Caco-2 (cell line): ENCODE data around the gene SPATA31D1. TPM values are rescaled to one million over a fixed set of nuclear protein-coding genes. Genes with fewer than 3 reads are reported as not detected.

Experiments used
- BruUV-seq: library from RNA; stranded (reverse); fragments of 400-500 nt; replicated peaks from 2 replicates; lab custom pipeline; 2021; lab: Mats Ljungman, UMichigan
- CTCF ChIA-PET: fragments of 300-600 bp; sonication (Branson Sonifier 250); formaldehyde crosslinking; loops from one replicate; lab custom pipeline; 2022; ENCODE audit warnings: antibody characterized with exemption; lab: Charles Lee
- POLR2A ChIA-PET: fragments of 300-600 bp; sonication (Branson Sonifier 250); formaldehyde crosslinking; loops from one replicate; lab custom pipeline; 2022; ENCODE audit warnings: antibody characterized with exemption; lab: Charles Lee
- DNase-seq, 2 experiments: peaks; one replicate each; pipeline versions ENCODE4 v3.0.0 to v3.0.0-alpha.2; 2020 to 2022
- H3K27me3 ChIP-seq: replicated peaks from 2 replicates; pipeline ENCODE4 v1.6.0; 2011; ENCODE audit warnings: low read length; ENCODE audit not compliant: control insufficient read depth, insufficient read depth
- H3K36me3 ChIP-seq: 2 replicates; pipeline ENCODE4 v1.5.1; 2011; ENCODE audit warnings: low read length; ENCODE audit not compliant: control insufficient read depth, insufficient read depth
- H3K4me1 ChIP-seq: fragments of 250-450 bp; sonication (Bioruptor Pico); 2 replicates; pipeline ENCODE4 v1.5.1; 2020; ENCODE audit warnings: mild to moderate bottlenecking
- H3K4me3 ChIP-seq: 2 replicates; pipeline ENCODE4 v1.5.1; 2011; ENCODE audit warnings: low read depth, mild to moderate bottlenecking, control low read depth, low read length
- H3K9me3 ChIP-seq: fragments of 250-450 bp; sonication (Bioruptor Pico); 2 replicates; pipeline ENCODE4 v1.5.1; 2020; ENCODE audit warnings: mild to moderate bottlenecking, moderate library complexity
- H3K27ac Mint-ChIP-seq: one replicate; pipeline ENCODE4 v1.8.0; 2022; ENCODE audit warnings: mixed read lengths; ENCODE audit not compliant: unreplicated experiment
- H3K27me3 Mint-ChIP-seq: one replicate; pipeline ENCODE4 v1.8.0; 2022; ENCODE audit warnings: mixed read lengths; ENCODE audit not compliant: insufficient read depth, unreplicated experiment
- H3K36me3 Mint-ChIP-seq: one replicate; pipeline ENCODE4 v1.8.0; 2022; ENCODE audit warnings: mild to moderate bottlenecking, mixed read lengths; ENCODE audit not compliant: insufficient read depth, unreplicated experiment
- H3K4me1 Mint-ChIP-seq: one replicate; pipeline ENCODE4 v1.8.0; 2022; ENCODE audit warnings: low read depth, mixed read lengths; ENCODE audit not compliant: unreplicated experiment
- H3K4me3 Mint-ChIP-seq: one replicate; pipeline ENCODE4 v1.8.0; 2022; ENCODE audit warnings: mild to moderate bottlenecking, moderate library complexity, mixed read lengths; ENCODE audit not compliant: unreplicated experiment
- H3K9me3 Mint-ChIP-seq: one replicate; pipeline ENCODE4 v1.8.0; 2022; ENCODE audit warnings: mixed read lengths; ENCODE audit not compliant: unreplicated experiment
- CTCF ChIP-seq, 2 experiments: fragments of 200-600 bp in 1 of 2; IDR thresholded peaks; 1 replicate in 1 of 2; 2 replicates in 1 of 2; pipeline versions ENCODE4 v1.5.1 to v1.8.0; 2011 to 2022; ENCODE audit warnings: antibody characterized with exemption in 1 of 2, control low read depth in 1 of 2, inconsistent platforms in 1 of 2, low read depth in 1 of 2, low read length in 1 of 2, mild to moderate bottlenecking in 1 of 2, moderate library complexity in 1 of 2; ENCODE audit not compliant: insufficient read depth in 1 of 2, severe bottlenecking in 1 of 2, unreplicated experiment in 1 of 2
- intact Hi-C: fragments of 100-400 bp; cut with micrococcal nuclease; formaldehyde crosslinking; loops from one replicate; pipeline ENCODE4 v1.10.0; 2022; ENCODE audit not compliant: unreplicated experiment
- total RNA-seq: library from RNA; stranded (reverse); gene quantifications from 2 replicates; pipeline ENCODE4 v1.2.3, GENCODE V29; 2022

The SPATA31D1 gene
- total RNA-seq, 1 experiment from 2014 or later: not detected

- Mint-ChIP-seq H3K4me3 (no peak overlapping the region), H3K4me1 (no peaks in the 10 kb centered on the region), H3K9me3 (no peaks in the 10 kb centered on the region), H3K27me3 (peaks cover 3% of the 10 kb centered on the region), H3K36me3 (no peaks in the 10 kb centered on the region), H3K27ac (no peak overlapping the region)
- Histone ChIP-seq H3K4me3 (no peak overlapping the region), H3K4me1 (no peaks in the 10 kb centered on the region), H3K27me3 (no peaks in the 10 kb centered on the region), H3K9me3 (no peaks in the 10 kb centered on the region), H3K36me3 (no peaks in the 10 kb centered on the region)
- intact Hi-C loops: no loop called here
- ChIA-PET POLR2A (no interaction called here), CTCF (no interaction called here)
- BruUV-seq: no TSS peak
- no peak for TF ChIP-seq CTCF (IDR thresholded peaks at IDR 0.05; ENCODE audit: insufficient read depth in 1 of 2, low read depth in 1 of 2, low read length in 1 of 2, severe bottlenecking in 1 of 2, unreplicated experiment in 1 of 2)
- DNase-seq: no peak
These were observed 12.2 kb upstream of the SPATA31D1 start for GRCh38 chr9:81976351-81976750.

- Histone ChIP-seq H3K9me3 (no peaks in the 10 kb centered on the region), H3K36me3 (no peaks in the 10 kb centered on the region), H3K4me1 (no peaks in the 10 kb centered on the region), H3K4me3 (no peak overlapping the region), H3K27me3 (no peaks in the 10 kb centered on the region)
- no peak for TF ChIP-seq CTCF (IDR thresholded peaks at IDR 0.05; ENCODE audit: insufficient read depth in 1 of 2, low read depth in 1 of 2, low read length in 1 of 2, severe bottlenecking in 1 of 2, unreplicated experiment in 1 of 2)
- intact Hi-C loops: no loop called here
- H3K9me3 Mint-ChIP-seq: no peaks in the 10 kb centered on the region
- CTCF ChIA-PET: no interaction called here
- BruUV-seq: no TSS peak
- POLR2A ChIA-PET: no interaction called here
- no peaks in the 10 kb centered on the region for H3K4me1 Mint-ChIP-seq
- no peak overlapping the region for H3K4me3 Mint-ChIP-seq
- peaks cover 3% of the 10 kb centered on the region for H3K27me3 Mint-ChIP-seq
- no peaks in the 10 kb centered on the region for H3K36me3 Mint-ChIP-seq
- H3K27ac Mint-ChIP-seq: no peak overlapping the region
- no peak for DNase-seq
These were observed 9.4 kb upstream of the SPATA31D1 start for GRCh38 chr9:81979196-81979595.

- intact Hi-C loops: no loop called here
- H3K36me3 ChIP-seq: no peaks in the 10 kb centered on the region
- H3K9me3 ChIP-seq: no peaks in the 10 kb centered on the region
- Mint-ChIP-seq H3K4me1 (no peaks in the 10 kb centered on the region), H3K27me3 (peaks cover 5% of the 10 kb centered on the region), H3K9me3 (no peaks in the 10 kb centered on the region), H3K4me3 (no peak overlapping the region), H3K27ac (no peak overlapping the region), H3K36me3 (no peaks in the 10 kb centered on the region)
- no peak for DNase-seq
- ChIA-PET CTCF (no interaction called here), POLR2A (no interaction called here)
- H3K4me1 ChIP-seq: no peaks in the 10 kb centered on the region
- H3K27me3 ChIP-seq: no peaks in the 10 kb centered on the region
- TF ChIP-seq CTCF (IDR thresholded peaks at IDR 0.05; ENCODE audit: insufficient read depth in 1 of 2, low read depth in 1 of 2, low read length in 1 of 2, severe bottlenecking in 1 of 2, unreplicated experiment in 1 of 2): no peak
- no peak overlapping the region for H3K4me3 ChIP-seq
- no TSS peak for BruUV-seq
These were observed 8.0 kb upstream of the SPATA31D1 start for GRCh38 chr9:81980568-81980967.
